Type B pancreatic cell (in vitro differentiated cells): ENCODE data around the gene MIAT. TPM values are rescaled to one million over a fixed set of nuclear protein-coding genes. Genes with fewer than 3 reads are reported as not detected.

Source experiments
- DNase-seq: peaks from one replicate; pipeline ENCODE4 v3.0.0; 2021; ENCODE audit warnings: mixed read lengths; ENCODE audit not compliant: unreplicated experiment; ENCODE audit errors: extremely low spot score
- H3K27ac Mint-ChIP-seq: 2 replicates; pipeline ENCODE4 v1.8.0; 2021; ENCODE audit warnings: mild to moderate bottlenecking, mixed read lengths
- H3K27me3 Mint-ChIP-seq: 2 replicates; pipeline ENCODE4 v1.8.0; 2021; ENCODE audit warnings: mixed read lengths
- H3K36me3 Mint-ChIP-seq: 2 replicates; pipeline ENCODE4 v1.8.0; 2021; ENCODE audit warnings: mixed read lengths
- H3K4me1 Mint-ChIP-seq: one replicate; pipeline ENCODE4 v1.8.0; 2021; ENCODE audit warnings: mixed read lengths; ENCODE audit not compliant: unreplicated experiment
- H3K4me3 Mint-ChIP-seq: 2 replicates; pipeline ENCODE4 v1.8.0; 2021; ENCODE audit warnings: mild to moderate bottlenecking, mixed read lengths
- H3K9me3 Mint-ChIP-seq: 2 replicates; pipeline ENCODE4 v1.8.0; 2021; ENCODE audit warnings: mixed read lengths
- CTCF ChIP-seq: fragments of 200-600 bp; sonication (generic); conservative IDR thresholded peaks from 2 replicates; pipeline ENCODE4 v1.5.0; 2021; ENCODE audit warnings: antibody characterized with exemption, mild to moderate bottlenecking
- total RNA-seq: library from RNA; stranded (reverse); gene quantifications from 2 replicates; pipeline ENCODE4 v1.2.1, GENCODE V29; 2021; ENCODE audit warnings: low replicate concordance

The MIAT gene
- total RNA-seq, 1 donor from 2014 or later = 12.2 TPM

DNA sequence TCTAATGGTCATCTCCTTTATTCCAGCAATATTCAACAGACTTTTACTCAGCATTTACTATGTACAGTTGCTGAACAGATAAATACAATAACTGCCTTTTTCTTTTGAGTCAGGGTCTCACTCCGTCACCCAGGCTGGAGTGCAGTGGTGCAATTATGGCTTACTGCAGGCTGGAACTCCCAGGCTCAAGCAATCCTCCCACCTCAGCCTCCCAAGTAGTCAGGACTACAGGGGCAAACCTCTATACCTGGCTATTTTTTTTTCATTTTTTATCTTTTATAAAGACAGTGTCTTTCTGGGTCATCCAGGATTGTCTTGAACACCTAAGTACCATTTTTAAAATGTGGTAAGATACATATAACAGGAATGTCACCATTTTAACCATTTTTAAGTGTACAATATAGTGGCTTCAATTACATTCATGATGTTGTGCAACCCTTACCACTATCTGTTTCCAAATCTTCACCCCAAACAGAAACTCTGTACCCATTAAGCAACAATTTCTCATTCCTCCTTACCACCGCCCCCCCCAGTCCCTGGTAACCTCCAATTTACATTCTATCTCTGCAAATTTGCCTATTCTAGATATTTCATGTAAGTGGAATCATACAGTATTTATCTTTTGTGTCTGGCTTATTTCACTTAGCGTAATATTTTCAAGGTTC lies 67.8 kb downstream of the MIAT start:
- Mint-ChIP-seq H3K9me3 (peaks cover 6% of the 10 kb centered on the region), H3K27ac (no peak overlapping the region), H3K4me1 (no peaks in the 10 kb centered on the region), H3K4me3 (no peak overlapping the region), H3K27me3 (no peaks in the 10 kb centered on the region), H3K36me3 (peaks cover 15% of the 10 kb centered on the region)
- no peak for TF ChIP-seq CTCF
- no peak for DNase-seq

Other genes with a start within 250 kb of the MIAT start
- 1.1 and 2.4 TPM in 2 replicates for gene ASPHD2, start 228.3 kb upstream of the MIAT start, total RNA-seq
- gene HPS4, start 173.8 kb upstream of the MIAT start, total RNA-seq = 38.1 and 46.1 TPM in 2 replicates
- gene SRRD, start 173.7 kb upstream of the MIAT start, total RNA-seq = 26.9 and 27.7 TPM in 2 replicates
- gene TFIP11, start 145.1 kb upstream of the MIAT start, total RNA-seq = 32.7 and 40.3 TPM in 2 replicates
- 15.7 and 24.3 TPM in 2 replicates for gene TPST2, start 67.5 kb upstream of the MIAT start, total RNA-seq
- gene CRYBB1, start 39.6 kb upstream of the MIAT start, total RNA-seq = 4.6 TPM in 1 of 2 replicates, not detected in the other
- gene CRYBA4, start 35.6 kb upstream of the MIAT start, total RNA-seq = 1.0 TPM in 1 of 2 replicates, not detected in the other